Panc1 (cell line): ENCODE data around the gene RBL2. TPM values are rescaled to one million over a fixed set of nuclear protein-coding genes. Genes with fewer than 3 reads are reported as not detected.

Experiments used
- ATAC-seq: fragments of 200-7000 bp; cut with Tn5 transposase; 2 replicates; pipeline ENCODE4 v1.9.1; 2020; ENCODE audit warnings: mild to moderate bottlenecking, moderate library complexity
- BruUV-seq: library from RNA; stranded (reverse); fragments of 400-500 nt; replicated peaks from 2 replicates; lab custom pipeline; 2021; lab: Mats Ljungman, UMichigan
- CTCF ChIA-PET: fragments of 300-600 bp; sonication (Branson Sonifier 250); formaldehyde crosslinking; loops from one replicate; lab custom pipeline; 2022; ENCODE audit warnings: antibody characterized with exemption; lab: Charles Lee
- POLR2A ChIA-PET: fragments of 300-600 bp; sonication (Branson Sonifier 250); formaldehyde crosslinking; loops from one replicate; lab custom pipeline; 2022; ENCODE audit warnings: antibody characterized with exemption; lab: Charles Lee
- DNase-seq: peaks from one replicate; pipeline ENCODE4 v3.0.0-alpha.2; 2010; ENCODE audit warnings: low read depth, low spot score
- H3K27ac ChIP-seq: 2 replicates; pipeline ENCODE4 v1.5.1; 2011; ENCODE audit warnings: mild to moderate bottlenecking, low read length, inconsistent platforms
- H3K27me3 ChIP-seq: fragments of 200-500 bp; sonication (Bioruptor generic); 2 replicates; pipeline ENCODE4 v1.6.0; 2014; ENCODE audit warnings: low read length, inconsistent platforms; ENCODE audit not compliant: control insufficient read depth, insufficient read depth
- H3K36me3 ChIP-seq: fragments of 200-500 bp; sonication (Bioruptor generic); 2 replicates; pipeline ENCODE4 v1.5.1; 2014; ENCODE audit warnings: inconsistent platforms, mild to moderate bottlenecking, low read length, moderate library complexity; ENCODE audit not compliant: control insufficient read depth, insufficient read depth
- H3K4me1 ChIP-seq: 2 replicates; pipeline ENCODE4 v1.5.1; 2011; ENCODE audit warnings: inconsistent platforms, mild to moderate bottlenecking, low read length, moderate library complexity; ENCODE audit not compliant: control insufficient read depth, insufficient read depth
- H3K4me3 ChIP-seq, 2 experiments: 2 replicates each; pipeline ENCODE4 v1.5.1; 2011 to 2012; ENCODE audit warnings: low read depth in 2 of 2, low read length in 2 of 2, mild to moderate bottlenecking in 2 of 2, inconsistent platforms in 1 of 2, moderate library complexity in 1 of 2
- H3K9me3 ChIP-seq: fragments of 200-500 bp; sonication (Bioruptor generic); 2 replicates; pipeline ENCODE4 v1.5.1; 2014; ENCODE audit warnings: low read depth, mild to moderate bottlenecking, inconsistent platforms, low read length, moderate library complexity; ENCODE audit not compliant: control insufficient read depth, insufficient read depth
- POLR2AphosphoS5 ChIP-seq: IDR thresholded peaks from 2 replicates; pipeline ENCODE4 v1.6.1; 2012; ENCODE audit warnings: mild to moderate bottlenecking, low read depth, low read length, moderate library complexity
- SIN3A ChIP-seq: IDR thresholded peaks from 2 replicates; pipeline ENCODE4 v1.6.1; 2012; ENCODE audit warnings: low read depth, mild to moderate bottlenecking, low read length, moderate library complexity, borderline replicate concordance; ENCODE audit not compliant: insufficient read depth
- TCF7L2 ChIP-seq: IDR thresholded peaks from 2 replicates; pipeline ENCODE4 v1.6.1; 2011; ENCODE audit warnings: mild to moderate bottlenecking, low read depth, low read length, inconsistent platforms
- in situ Hi-C: cut with HindIII; loops from 2 replicates; pipeline ENCODE4 v1.10.0; 2016; ENCODE audit warnings: low sequenced_read_pairs, low pct_unique_long_range_greater_than_20kb
- intact Hi-C: fragments of 100-400 bp; cut with micrococcal nuclease; formaldehyde crosslinking; loops from one replicate; pipeline ENCODE4 v1.10.0; 2022; ENCODE audit not compliant: unreplicated experiment
- total RNA-seq: library from RNA; stranded (reverse); gene quantifications from one replicate; pipeline ENCODE4 v1.2.1, GENCODE V29; 2021; ENCODE audit not compliant: unreplicated experiment
- TF ChIP-seq, protein P1 (sequence below): fragments of 450-650 bp; IDR thresholded peaks from 2 replicates; pipeline ENCODE4 v1.5.1; 2017; ENCODE audit warnings: mild to moderate bottlenecking
- TF ChIP-seq, protein P2 (sequence below), 2 experiments: IDR thresholded peaks; 2 replicates each; pipeline ENCODE4 v1.6.1; 2011 to 2012; ENCODE audit warnings: low read depth in 2 of 2, control low read depth in 1 of 2, low read length in 1 of 2, mild to moderate bottlenecking in 1 of 2, moderate library complexity in 1 of 2; ENCODE audit not compliant: insufficient read depth in 1 of 2

Gene RBL2
- total RNA-seq, 1 experiment from 2014 or later, result 28.9 TPM

DNA sequence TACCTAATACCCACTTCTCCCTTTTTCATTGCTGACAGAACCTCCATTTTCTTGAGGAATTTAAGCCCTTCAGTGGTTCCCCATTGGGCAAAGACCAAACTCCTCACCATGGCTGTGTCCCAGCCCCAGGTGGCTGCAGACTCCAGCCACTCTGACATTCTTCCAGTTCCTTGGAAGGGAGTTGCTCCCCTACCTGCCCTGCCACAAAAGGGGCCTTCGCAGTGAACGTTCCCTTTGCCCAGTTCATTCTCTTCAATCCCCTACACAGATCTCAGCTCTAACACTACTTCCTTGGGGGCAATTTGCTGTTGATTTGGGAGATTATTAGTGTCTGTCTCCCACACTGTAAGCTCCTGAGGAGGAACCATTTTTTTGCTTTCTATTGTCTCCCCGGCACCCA lies 72.0 kb downstream of the RBL2 start:
- ChIA-PET POLR2A (no interaction called here), CTCF (no interaction called here)
- no peak for DNase-seq
- no peak for ATAC-seq
- H3K4me1 ChIP-seq, result peaks cover 15% of the 10 kb centered on the region
- H3K36me3 ChIP-seq, result peaks cover 7% of the 10 kb centered on the region; the same call in 1 of the 2 replicates
- no peaks in the 10 kb centered on the region for H3K9me3 ChIP-seq
- no peak overlapping the region for H3K4me3 ChIP-seq
- no peaks in the 10 kb centered on the region for H3K27me3 ChIP-seq
- intact Hi-C loops (no loop called here), in situ Hi-C loops (no loop called here)
- TF ChIP-seq SIN3A (no peak), POLR2AphosphoS5 (no peak), TCF7L2 (no peak)
- TF ChIP-seq, protein P1, sequence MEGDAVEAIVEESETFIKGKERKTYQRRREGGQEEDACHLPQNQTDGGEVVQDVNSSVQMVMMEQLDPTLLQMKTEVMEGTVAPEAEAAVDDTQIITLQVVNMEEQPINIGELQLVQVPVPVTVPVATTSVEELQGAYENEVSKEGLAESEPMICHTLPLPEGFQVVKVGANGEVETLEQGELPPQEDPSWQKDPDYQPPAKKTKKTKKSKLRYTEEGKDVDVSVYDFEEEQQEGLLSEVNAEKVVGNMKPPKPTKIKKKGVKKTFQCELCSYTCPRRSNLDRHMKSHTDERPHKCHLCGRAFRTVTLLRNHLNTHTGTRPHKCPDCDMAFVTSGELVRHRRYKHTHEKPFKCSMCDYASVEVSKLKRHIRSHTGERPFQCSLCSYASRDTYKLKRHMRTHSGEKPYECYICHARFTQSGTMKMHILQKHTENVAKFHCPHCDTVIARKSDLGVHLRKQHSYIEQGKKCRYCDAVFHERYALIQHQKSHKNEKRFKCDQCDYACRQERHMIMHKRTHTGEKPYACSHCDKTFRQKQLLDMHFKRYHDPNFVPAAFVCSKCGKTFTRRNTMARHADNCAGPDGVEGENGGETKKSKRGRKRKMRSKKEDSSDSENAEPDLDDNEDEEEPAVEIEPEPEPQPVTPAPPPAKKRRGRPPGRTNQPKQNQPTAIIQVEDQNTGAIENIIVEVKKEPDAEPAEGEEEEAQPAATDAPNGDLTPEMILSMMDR, result no peak
- TF ChIP-seq, protein P2, sequence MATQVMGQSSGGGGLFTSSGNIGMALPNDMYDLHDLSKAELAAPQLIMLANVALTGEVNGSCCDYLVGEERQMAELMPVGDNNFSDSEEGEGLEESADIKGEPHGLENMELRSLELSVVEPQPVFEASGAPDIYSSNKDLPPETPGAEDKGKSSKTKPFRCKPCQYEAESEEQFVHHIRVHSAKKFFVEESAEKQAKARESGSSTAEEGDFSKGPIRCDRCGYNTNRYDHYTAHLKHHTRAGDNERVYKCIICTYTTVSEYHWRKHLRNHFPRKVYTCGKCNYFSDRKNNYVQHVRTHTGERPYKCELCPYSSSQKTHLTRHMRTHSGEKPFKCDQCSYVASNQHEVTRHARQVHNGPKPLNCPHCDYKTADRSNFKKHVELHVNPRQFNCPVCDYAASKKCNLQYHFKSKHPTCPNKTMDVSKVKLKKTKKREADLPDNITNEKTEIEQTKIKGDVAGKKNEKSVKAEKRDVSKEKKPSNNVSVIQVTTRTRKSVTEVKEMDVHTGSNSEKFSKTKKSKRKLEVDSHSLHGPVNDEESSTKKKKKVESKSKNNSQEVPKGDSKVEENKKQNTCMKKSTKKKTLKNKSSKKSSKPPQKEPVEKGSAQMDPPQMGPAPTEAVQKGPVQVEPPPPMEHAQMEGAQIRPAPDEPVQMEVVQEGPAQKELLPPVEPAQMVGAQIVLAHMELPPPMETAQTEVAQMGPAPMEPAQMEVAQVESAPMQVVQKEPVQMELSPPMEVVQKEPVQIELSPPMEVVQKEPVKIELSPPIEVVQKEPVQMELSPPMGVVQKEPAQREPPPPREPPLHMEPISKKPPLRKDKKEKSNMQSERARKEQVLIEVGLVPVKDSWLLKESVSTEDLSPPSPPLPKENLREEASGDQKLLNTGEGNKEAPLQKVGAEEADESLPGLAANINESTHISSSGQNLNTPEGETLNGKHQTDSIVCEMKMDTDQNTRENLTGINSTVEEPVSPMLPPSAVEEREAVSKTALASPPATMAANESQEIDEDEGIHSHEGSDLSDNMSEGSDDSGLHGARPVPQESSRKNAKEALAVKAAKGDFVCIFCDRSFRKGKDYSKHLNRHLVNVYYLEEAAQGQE (IDR thresholded peaks at IDR 0.05; ENCODE audit: insufficient read depth in 1 of 2, low read depth in 2 of 2, low read length in 1 of 2), result no peak
- no peak overlapping the region for H3K27ac ChIP-seq
- no TSS peak for BruUV-seq

DNA sequence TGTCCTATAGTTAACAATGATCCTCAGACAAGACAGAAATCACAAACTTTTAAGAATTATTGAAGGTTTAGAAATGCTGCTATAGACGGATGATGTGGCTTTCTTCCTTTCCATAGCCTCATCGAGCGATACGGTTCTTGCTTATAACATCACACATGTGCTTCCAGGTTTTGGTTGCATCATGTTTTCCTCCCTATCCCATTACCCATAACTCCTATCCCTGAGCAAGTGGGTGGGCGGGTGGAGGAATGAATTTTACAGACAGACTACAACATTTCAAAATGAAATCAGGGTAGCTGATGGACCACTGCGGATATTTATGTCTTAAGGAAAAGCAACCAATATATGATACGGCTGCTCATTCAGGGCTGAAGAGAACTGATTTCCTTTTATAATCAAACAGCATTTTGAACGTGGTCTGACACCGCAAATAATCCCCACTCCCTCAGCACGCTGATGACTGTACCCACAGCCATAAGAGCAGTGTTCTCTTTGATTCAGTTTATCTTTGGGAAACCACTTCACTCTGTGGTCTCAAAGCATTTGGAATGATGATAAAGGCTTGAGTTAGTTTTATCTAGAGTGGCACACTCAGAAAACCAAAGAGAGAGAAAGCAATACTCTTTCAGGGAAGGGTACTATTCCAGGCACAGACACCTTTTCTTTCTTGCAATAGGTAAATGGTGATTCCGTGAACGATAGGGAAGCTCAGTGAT lies 73.4 kb downstream of the RBL2 start:
- H3K36me3 ChIP-seq, result no peaks in the 10 kb centered on the region; the same call in 1 of the 2 replicates
- no peaks in the 10 kb centered on the region for H3K9me3 ChIP-seq
- intact Hi-C loops, result no loop called here
- H3K4me1 ChIP-seq, result peaks cover 7% of the 10 kb centered on the region; the same call in 1 of the 2 replicates
- TF ChIP-seq, protein P1, result no peak
- TF ChIP-seq SIN3A (no peak), TCF7L2 (no peak), POLR2AphosphoS5 (no peak)
- TF ChIP-seq, protein P2 (IDR thresholded peaks at IDR 0.05; ENCODE audit: insufficient read depth in 1 of 2, low read depth in 2 of 2, low read length in 1 of 2), result no peak
- ATAC-seq (no peak), DNase-seq (no peak)
- no peak overlapping the region for H3K27ac ChIP-seq
- no TSS peak for BruUV-seq
- CTCF ChIA-PET, result no interaction called here
- in situ Hi-C loops, result no loop called here
- POLR2A ChIA-PET, result no interaction called here
- H3K4me3 ChIP-seq, result no peak overlapping the region
- H3K27me3 ChIP-seq, result no peaks in the 10 kb centered on the region
